ENCODE results near the gene NCOA5.
A peak's percentile ranks its signal among the peaks of the same experiment; 100 is the strongest.

NCOA5 gene

GRCh38 chr20:46035713-46036112 is 54.0 kb downstream of the NCOA5 start:
- no peak for DNase-seq

DNA sequence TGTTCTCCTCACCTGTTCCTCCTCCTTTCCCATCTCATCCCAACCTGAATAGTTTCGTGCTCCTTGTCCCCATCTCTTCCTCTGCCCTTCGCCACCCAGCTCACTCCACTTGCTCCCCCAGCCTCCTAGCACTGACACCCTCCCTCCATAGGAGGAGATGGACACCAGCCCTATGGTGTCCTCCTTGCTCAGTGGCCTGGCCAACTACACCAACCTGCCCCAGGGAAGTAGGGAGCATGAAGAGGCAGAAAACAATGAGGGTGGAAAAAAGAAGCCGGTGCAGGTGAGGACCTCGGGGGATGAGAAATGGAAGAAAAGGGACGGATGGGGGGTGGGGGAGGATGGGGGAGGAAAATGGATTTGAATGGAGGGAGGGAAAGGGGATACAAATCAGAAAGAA is 54.5 kb downstream of the NCOA5 start:
- DNase-seq: no peak

- no peak for DNase-seq
Observed at GRCh38 chr20:46034039-46034438, 55.7 kb downstream of the NCOA5 start.

GRCh38 chr20:46031701-46032254 is 58.0 kb downstream of the NCOA5 start:
- no peak for DNase-seq

GRCh38 chr20:46031014-46031569 is 58.7 kb downstream of the NCOA5 start:
- no peak for DNase-seq

DNA sequence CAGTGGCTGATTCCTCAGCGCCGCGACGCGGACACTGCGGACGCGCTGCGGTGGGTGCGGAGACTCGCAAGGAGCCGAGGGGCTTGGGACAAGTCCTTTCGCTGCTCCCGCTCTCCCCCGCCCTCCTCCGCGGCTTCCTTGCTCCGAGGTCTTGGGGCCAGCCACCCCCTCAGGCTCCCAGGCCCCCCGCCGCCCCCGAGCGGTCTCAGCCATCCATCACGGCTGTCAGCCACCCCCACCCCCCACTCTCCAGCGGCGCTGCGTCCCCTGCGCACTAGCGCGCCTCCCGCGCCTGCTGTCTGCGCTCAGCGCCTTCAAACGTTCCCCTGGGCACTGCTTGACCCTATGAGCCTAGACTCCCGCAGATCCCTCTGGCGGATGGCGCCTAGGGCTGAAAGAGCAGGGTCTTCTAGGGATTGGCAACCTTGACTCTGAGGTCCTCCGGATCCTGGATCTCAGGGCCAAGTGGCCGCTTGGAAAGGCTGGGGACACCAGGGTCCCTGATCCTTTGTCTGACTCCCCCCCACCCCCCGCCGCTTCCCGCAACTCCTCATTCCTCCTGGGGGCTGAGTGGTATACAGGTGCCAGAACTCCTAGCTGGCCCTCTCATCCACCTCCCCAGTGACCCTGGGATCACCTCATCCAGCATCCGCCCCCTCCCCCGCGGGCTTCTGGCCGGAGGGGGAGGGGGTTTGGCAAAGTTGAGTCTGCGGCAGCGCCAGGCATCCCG is 59.3 kb downstream of the NCOA5 start:
- no peak for DNase-seq

DNA sequence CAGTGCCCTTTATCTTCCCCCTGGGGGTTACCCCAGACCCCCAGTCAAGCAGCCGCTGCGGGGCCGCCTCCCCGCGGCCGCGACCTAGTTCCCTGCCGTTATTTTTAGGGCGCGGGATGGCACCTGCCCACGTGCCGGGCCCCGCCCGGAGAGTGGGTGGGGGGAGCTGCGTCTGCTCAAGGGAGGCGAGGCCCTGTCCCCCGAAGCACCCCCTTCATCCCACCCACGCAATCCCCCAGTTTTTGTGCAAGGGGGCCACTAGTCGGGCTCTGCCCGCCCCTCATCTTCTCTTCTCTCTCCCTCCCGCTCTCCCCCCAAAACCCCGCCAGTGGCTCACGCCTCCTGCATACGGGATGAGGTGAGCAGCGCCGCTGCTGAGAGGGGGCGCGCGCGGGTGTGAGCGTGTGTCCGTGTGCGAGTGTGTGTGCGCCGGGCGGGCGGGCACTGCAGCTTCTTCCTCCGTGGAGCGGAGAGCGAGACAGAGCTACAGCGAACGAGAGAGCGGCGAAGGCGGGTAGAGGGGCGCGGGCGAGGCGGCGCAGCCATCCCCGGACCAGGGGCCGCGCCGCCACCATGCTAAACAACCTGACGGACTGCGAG is 60.9 kb downstream of the NCOA5 start, which contains the start of gene SLC12A5:
SLC12A5 (plus strand) TSS at position 444 of the 600 bp plus-strand sequence; CDS start at position 574, 130 bp downstream.
- DNase-seq: no peak

- no peak for DNase-seq
Observed at GRCh38 chr20:46028110-46028509, 61.7 kb downstream of the NCOA5 start.

DNA sequence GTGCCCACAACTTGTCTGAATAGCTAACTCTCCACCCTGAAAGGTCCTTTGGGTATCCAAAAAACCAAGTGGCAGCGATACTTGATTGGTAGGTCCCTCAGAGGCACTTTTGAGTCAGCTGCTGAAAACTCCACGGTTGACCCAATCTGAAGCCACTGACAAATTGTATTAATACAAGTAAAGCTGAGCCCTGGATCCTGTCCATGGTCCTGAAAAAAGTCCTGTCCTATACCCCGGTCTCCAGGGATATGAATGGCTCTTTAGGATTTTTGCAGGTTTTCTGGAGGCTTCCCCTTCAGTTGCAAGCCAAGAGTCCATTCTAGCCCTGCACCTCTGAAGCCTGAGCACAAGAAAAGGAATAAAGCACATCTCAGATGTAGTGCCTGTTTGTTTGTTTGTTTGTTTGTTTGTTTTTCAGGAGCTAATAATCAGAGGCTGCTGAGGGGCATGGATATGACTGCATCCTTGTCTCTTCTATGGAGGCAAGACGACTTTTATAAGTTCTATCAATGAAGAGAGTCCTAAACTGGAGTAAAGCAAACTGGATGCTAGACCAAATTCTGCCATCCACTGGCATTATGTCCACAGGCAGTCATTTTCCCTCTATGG is 62.4 kb downstream of the NCOA5 start:
- no peak for DNase-seq

- no peak for DNase-seq
Observed at GRCh38 chr20:46025376-46025783, 64.4 kb downstream of the NCOA5 start.

DNA sequence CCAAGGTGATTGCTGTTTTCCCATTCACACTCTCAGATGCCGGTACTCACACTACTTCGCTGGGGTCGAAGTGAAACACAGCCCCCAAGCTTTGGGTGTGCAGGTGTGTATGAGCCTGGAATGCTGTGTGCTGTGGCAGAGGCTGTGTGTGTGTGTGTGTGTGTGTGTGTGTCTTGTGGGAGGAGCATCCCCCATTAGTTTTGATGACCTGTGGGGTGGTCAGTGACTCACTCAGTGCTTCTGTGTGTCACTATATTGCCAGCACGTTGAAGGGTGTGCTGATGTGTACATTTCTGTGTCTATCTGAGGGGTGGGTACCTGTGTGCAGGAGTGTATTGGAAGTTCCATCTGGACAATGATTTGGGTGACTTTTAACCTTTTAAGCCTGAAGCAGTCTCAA is 65.8 kb downstream of the NCOA5 start:
- DNase-seq: no peak

- DNase-seq: no peak
Observed at GRCh38 chr20:46023148-46023484, 66.6 kb downstream of the NCOA5 start.

DNA sequence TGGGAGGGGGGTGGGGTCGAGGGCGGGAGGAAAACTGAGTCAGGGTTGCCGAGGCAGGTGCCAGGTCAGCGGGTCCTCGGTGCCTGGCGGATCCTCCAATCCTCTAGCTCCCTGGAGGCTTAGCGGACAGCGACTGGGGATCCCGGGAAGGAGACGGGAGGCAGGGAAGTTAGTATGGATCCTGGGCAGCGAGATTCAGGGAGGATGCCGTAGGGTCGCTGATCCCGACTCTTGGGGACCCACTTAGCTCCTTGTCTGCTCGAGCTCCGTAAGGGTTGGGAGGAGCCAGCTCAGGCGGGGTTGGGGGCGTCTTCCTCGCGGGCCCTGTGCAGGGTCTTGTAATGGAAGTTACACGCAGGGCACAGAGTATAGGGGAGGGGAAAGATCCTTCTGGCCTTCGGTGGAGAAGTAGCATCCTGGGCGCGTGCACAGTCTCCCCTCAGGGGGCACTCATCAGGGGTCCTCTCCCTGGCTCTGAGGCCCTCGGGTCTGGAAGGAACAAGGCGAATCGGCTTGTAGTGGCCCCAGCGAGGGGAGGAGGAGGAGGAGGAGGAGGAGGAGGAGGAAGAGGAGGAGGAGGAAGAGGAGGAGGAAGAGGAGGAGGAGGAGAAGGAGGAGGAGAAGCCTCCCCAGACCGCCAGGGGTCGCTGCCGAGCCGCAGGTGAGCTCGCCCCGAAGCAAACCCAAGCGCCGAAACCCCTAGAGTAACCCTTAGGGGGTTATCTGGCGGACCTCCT is 67.2 kb downstream of the NCOA5 start:
- peak; percentile 48 to 68 (median 63) for DNase-seq

DNA sequence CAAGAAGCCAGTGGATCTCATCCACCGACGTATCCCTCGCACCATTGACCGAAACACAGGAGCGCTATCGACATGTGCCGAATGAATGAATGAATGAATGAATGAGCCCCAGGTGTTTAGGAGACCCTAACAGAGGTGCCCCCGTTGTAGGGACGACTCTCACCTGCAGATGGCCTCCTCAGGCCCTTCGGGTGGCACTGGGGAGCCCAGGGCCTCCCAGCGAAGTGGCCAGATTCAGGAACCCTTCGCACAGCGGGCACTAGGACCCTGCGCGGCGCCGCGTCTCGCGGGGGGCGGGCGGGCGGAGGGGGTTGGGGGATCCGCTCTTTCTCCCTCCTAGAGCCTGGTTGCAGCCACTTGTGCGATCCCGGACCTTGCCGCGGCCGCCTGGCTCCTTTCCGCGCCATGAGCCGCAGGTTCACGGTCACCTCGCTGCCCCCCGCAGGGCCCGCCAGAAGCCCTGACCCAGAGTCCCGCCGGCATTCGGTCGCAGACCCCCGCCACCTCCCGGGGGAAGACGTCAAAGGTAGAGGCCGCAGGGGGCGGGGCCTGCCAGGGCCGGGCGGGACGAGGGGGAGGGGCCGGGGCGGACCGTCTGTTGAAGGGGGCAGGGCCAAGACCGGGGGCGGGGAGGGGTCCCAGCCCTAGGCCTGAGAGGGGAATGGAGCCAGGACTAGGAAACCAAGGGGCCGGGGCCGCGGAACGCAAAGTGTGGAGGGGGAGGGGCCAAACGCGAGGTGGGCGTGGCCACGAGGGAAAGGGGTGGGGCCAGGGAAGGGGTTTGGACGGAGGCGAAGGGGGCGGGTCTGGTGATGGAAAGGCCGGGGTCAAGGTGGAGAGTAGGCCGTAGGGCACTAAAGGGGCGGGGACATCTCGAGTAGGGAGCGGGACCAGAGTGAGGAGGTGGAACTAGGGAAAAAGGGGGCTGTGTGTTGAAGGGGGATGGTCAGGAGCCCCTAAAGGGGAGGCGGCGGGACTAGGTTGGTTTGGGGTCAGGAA is 68.1 kb downstream of the NCOA5 start:
- peak in 2 of 5 donors; percentile 37 to 58 for DNase-seq

DNA sequence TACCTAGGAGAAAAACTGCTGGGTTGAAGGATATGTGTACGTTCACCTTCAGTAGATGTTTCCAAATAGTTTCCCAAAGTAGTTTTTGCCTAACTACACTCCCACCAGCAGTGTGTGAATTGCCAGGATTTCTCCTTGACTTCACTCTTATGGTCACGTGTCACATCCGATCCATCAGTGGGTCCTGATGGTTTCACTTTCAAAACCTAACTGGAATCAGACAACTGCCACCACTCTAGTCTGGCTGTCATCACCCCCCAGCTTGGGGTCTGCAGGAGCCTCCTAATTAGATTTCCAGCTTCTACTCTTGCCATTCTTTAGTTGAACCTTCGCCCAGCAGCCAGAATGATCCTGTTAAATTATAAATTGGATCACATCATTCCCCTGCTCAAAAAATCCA is 69.2 kb downstream of the NCOA5 start:
- no peak for DNase-seq

DNA sequence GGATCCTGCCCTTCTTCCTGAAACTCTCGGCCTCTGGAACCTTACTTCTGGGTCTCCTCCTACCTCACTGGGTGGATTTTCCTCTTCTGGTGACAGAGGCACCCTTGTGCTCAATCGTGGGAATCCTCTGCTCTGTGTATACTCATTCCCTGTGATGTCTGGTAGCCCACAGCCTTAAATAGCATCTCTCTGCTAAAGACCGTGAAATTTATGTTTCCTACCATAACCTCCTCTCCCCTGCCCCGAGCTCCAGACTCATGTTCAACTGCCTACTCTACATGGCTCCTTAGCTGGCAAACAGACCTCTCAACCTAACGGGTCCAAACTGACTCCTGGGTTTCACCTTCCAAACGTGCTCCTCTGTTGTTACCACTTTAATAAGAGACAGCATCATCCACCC is 71.2 kb downstream of the NCOA5 start:
- no peak for DNase-seq

DNA sequence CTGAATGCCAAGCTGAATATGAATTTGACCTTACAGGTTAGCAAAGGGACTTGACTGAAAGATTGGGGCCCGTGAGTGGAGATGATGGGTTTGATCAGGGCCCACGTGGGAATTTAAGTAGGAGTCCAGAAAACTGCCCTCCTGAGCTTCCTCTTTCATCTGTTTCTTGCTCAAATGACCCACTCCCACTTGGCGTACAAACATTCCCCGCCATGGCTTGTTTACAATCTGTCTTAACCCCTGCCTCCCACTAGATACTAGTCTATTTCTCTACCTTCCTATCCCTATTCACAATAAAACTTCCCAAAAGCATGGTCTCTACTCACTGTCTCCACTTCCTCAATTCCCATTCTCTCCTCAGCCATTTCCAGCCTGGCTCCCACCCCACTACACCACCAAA is 71.7 kb downstream of the NCOA5 start:
- DNase-seq: no peak

GRCh38 chr20:46017272-46017671 is 72.5 kb downstream of the NCOA5 start:
- DNase-seq: no peak

GRCh38 chr20:46014517-46015396 is 75.0 kb downstream of the NCOA5 start:
- DNase-seq: no peak

- peak; percentile 41 to 68 (median 64) for DNase-seq
Observed at GRCh38 chr20:46013829-46014516, 75.8 kb downstream of the NCOA5 start.
